GM06990 (cell line): Measurements from ENCODE around the gene JAGN1.

Experiments used
- DNase-seq: peaks from one replicate; pipeline ENCODE4 v3.0.0-alpha.2; 2011; ENCODE audit not compliant: insufficient read length; ENCODE audit errors: extremely low read depth
- H3K27me3 ChIP-seq: replicated peaks from 2 replicates; pipeline ENCODE4 v1.6.0; 2011; ENCODE audit warnings: low read length; ENCODE audit not compliant: control insufficient read depth, insufficient read depth
- H3K36me3 ChIP-seq: 2 replicates; pipeline ENCODE4 v1.5.1; 2011; ENCODE audit warnings: low read length; ENCODE audit not compliant: control insufficient read depth, insufficient read depth
- H3K4me3 ChIP-seq: replicated peaks from 2 replicates; pipeline ENCODE4 v1.5.1; 2011; ENCODE audit warnings: low read depth, mild to moderate bottlenecking, control low read depth, low read length
- CTCF ChIP-seq: IDR thresholded peaks from 2 replicates; pipeline ENCODE4 v1.5.1; 2011; ENCODE audit warnings: low read length, control low read depth, mild to moderate bottlenecking, inconsistent platforms; ENCODE audit not compliant: insufficient read depth, poor library complexity, severe bottlenecking

The JAGN1 gene

GRCh38 chr3:9933561-9934234, 43.3 kb downstream of the JAGN1 start, which contains the start of gene CRELD1:
CRELD1 (plus strand) TSS chr3:9933834; CDS start chr3:9934439, 605 bp downstream.
- no peaks in the 10 kb centered on the region; the same call in 1 of the 2 replicates for H3K27me3 ChIP-seq
- H3K4me3 ChIP-seq, result peak within 1 kb of the TSS; percentile 78
- peaks cover 9% of the 10 kb centered on the region for H3K36me3 ChIP-seq
- TF ChIP-seq CTCF, result no peak
- DNase-seq, result peak; percentile 97

- H3K27me3 ChIP-seq, result no peaks in the 10 kb centered on the region; the same call in 1 of the 2 replicates
- peaks cover 9% of the 10 kb centered on the region for H3K36me3 ChIP-seq
- TF ChIP-seq CTCF, result peak; percentile 12
- H3K4me3 ChIP-seq, result peak overlapping the region; percentile 78
- DNase-seq, result no peak
Observed at GRCh38 chr3:9934235-9934621, 43.8 kb downstream of the JAGN1 start.

- Histone ChIP-seq H3K27me3 (no peaks in the 10 kb centered on the region), H3K36me3 (peaks cover 9% of the 10 kb centered on the region), H3K4me3 (peak overlapping the region; percentile 78)
- TF ChIP-seq CTCF, result no peak
- DNase-seq, result no peak
Observed at GRCh38 chr3:9934993-9935392, 44.6 kb downstream of the JAGN1 start.

- Histone ChIP-seq H3K27me3 (no peaks in the 10 kb centered on the region), H3K36me3 (peaks cover 12% of the 10 kb centered on the region), H3K4me3 (no peak overlapping the region)
- no peak for TF ChIP-seq CTCF
- DNase-seq, result no peak
Observed at GRCh38 chr3:9935966-9936510, 45.6 kb downstream of the JAGN1 start.

- Histone ChIP-seq H3K4me3 (no peak overlapping the region), H3K27me3 (no peaks in the 10 kb centered on the region), H3K36me3 (peaks cover 15% of the 10 kb centered on the region)
- DNase-seq, result no peak
- no peak for TF ChIP-seq CTCF
Observed at GRCh38 chr3:9937486-9938238, 47.3 kb downstream of the JAGN1 start.
